HAP-1 (cell line): Measurements from ENCODE around the gene EBF3.

Experiments
- DNase-seq, 2 experiments: peaks; one replicate each; pipeline ENCODE4 v3.0.0-alpha.2; 2016 to 2020; ENCODE audit warnings: low spot score in 2 of 2
- H3K27me3 ChIP-seq: fragments of 250-450 bp; sonication (Bioruptor Pico); 2 replicates; pipeline ENCODE4 v1.5.1; 2020; ENCODE audit warnings: low read depth, mild to moderate bottlenecking, moderate library complexity
- H3K36me3 ChIP-seq: fragments of 250-450 bp; sonication (Bioruptor Pico); replicated peaks from 2 replicates; pipeline ENCODE4 v1.5.1; 2020; ENCODE audit warnings: mild to moderate bottlenecking
- H3K4me1 ChIP-seq: fragments of 250-450 bp; sonication (Bioruptor Pico); 2 replicates; pipeline ENCODE4 v1.5.1; 2020; ENCODE audit warnings: mild to moderate bottlenecking
- H3K4me3 ChIP-seq: fragments of 250-450 bp; sonication (Bioruptor Pico); 2 replicates; pipeline ENCODE4 v1.5.1; 2020; ENCODE audit warnings: mild to moderate bottlenecking, moderate library complexity
- H3K9me3 ChIP-seq: fragments of 250-450 bp; sonication (Bioruptor Pico); 2 replicates; pipeline ENCODE4 v1.5.1; 2020; ENCODE audit warnings: mild to moderate bottlenecking, moderate library complexity
- in situ Hi-C: fragments of 300-500 bp; cut with MboI; formaldehyde crosslinking; loops from 3 replicates; pipeline ENCODE4 v1.14.3; 2020; ENCODE audit warnings: low sequenced_read_pairs, inconsistent platforms, mixed read lengths

Gene EBF3

DNA sequence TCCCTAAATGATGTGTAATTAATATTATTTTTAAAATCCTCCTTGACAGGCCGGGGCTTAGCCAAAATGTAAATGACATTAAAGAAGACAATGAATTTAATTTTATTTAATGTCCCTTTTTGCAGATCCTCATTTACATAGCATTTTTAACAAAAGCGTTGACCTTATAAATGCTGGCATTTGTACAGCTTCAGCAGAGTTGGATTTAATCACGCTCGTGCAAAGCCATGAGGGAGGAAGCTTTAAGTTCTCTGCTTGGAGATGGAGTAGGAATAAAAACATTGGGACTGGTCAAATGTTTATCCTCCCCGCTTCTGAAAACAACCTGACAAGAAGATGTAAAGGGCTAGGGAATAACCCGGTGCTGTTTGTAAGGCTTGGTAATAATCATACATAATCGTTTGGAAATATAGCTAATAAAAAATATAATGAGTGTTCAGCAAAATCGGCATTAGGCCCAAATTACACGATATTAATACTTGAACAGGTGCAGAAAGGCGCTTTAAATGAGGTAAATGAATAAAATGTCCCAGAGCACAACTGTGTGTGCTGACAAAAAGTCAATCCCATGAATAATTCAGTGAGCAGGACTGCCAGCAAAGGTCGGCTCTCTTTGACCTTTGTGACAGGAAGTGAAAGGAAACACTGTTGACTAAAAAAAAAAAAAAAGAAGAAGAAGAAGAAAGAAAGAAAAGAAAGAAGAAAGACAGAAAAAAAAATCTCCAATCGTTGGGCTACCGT is 11.5 kb downstream of the EBF3 start:
- in situ Hi-C loops: loop anchor here (25.0 kb wide), 3 partner anchors 490 to 1815 kb away; partner anchors contain the start of genes MGMT and MKI67

GRCh38 chr10:129951970-129952265 is 12.2 kb downstream of the EBF3 start:
- Histone ChIP-seq H3K36me3 (no peaks in the 10 kb centered on the region), H3K27me3 (no peaks in the 10 kb centered on the region), H3K9me3 (no peaks in the 10 kb centered on the region), H3K4me3 (no peak overlapping the region), H3K4me1 (peaks cover 63% of the 10 kb centered on the region)
- in situ Hi-C loops: loop anchor here (25.0 kb wide), 3 partner anchors 490 to 1815 kb away; partner anchors contain the start of genes MGMT and MKI67
- no peak for DNase-seq

More for the DNA sequence above, 11.5 kb downstream of the EBF3 start:
- Histone ChIP-seq H3K27me3 (no peaks in the 10 kb centered on the region), H3K9me3 (no peaks in the 10 kb centered on the region), H3K4me1 (peaks cover 70% of the 10 kb centered on the region), H3K4me3 (no peak overlapping the region), H3K36me3 (peaks cover under 1% of the 10 kb centered on the region)
- DNase-seq: peak in 1 of 2 experiments; percentile 53

DNA sequence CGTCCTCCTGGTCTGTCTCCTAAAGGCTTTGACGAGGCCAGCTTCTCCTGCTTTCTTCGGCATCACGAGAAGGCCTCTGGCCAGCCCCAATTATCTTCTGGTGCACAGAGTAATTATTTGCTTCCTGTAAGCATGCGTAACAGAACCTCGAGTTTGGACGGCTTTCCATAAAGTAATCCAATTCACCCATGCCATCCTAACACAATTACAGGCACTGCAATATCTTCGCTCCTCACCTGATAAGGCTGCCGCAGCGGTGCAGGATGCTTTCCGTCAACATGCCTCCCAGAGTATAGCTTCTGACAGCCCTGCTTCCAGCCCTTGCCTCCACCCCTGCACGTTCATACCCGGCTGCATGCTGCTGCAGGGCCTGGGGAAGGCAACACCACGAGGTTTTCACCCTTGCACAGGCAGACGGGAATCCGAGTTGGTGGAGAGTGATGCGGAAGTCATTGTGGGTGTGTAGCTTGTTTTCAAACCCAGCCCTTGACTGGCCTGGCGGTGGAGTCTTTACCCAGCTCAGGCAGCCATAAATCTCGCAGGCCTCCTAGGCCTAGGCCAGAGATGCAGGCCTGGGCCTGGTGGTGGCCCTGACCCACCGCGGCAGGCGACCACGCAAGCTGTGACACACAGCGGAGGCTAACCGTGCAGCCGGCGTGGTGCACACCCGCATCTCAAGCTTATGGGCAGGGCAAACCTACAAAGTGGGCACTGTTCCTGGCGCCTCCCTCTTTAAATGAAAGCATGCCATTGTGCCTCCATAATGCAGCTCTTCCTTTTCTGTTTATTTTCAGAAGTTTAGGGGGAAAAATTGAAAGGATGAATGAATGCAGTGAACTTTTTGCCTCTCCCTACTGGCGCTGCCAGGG is 12.7 kb downstream of the EBF3 start:
- H3K9me3 ChIP-seq: no peaks in the 10 kb centered on the region
- H3K4me3 ChIP-seq: no peak overlapping the region
- no peaks in the 10 kb centered on the region for H3K27me3 ChIP-seq
- in situ Hi-C loops: loop anchor here (25.0 kb wide), 3 partner anchors 489 to 1814 kb away; partner anchors contain the start of genes MGMT and MKI67
- peaks cover 58% of the 10 kb centered on the region for H3K4me1 ChIP-seq
- H3K36me3 ChIP-seq: no peaks in the 10 kb centered on the region
- DNase-seq: no peak

GRCh38 chr10:129950676-129951075 is 13.4 kb downstream of the EBF3 start:
- H3K36me3 ChIP-seq: no peaks in the 10 kb centered on the region
- in situ Hi-C loops: loop anchor here (25.0 kb wide), 3 partner anchors 488 to 1813 kb away; partner anchors contain the start of genes MGMT and MKI67
- peaks cover 51% of the 10 kb centered on the region for H3K4me1 ChIP-seq
- no peak for DNase-seq
- H3K27me3 ChIP-seq: no peaks in the 10 kb centered on the region
- H3K9me3 ChIP-seq: no peaks in the 10 kb centered on the region
- H3K4me3 ChIP-seq: no peak overlapping the region

- H3K36me3 ChIP-seq: no peaks in the 10 kb centered on the region
- no peaks in the 10 kb centered on the region for H3K27me3 ChIP-seq
- no peak overlapping the region for H3K4me3 ChIP-seq
- in situ Hi-C loops: loop anchor here (25.0 kb wide), 3 partner anchors 488 to 1813 kb away; partner anchors contain the start of genes MGMT and MKI67
- no peaks in the 10 kb centered on the region for H3K9me3 ChIP-seq
- H3K4me1 ChIP-seq: peaks cover 44% of the 10 kb centered on the region
- peak; percentile 60 to 81 for DNase-seq
Observed at GRCh38 chr10:129949891-129950291, 14.2 kb downstream of the EBF3 start.

GRCh38 chr10:129949411-129949810 is 14.7 kb downstream of the EBF3 start:
- Histone ChIP-seq H3K27me3 (no peaks in the 10 kb centered on the region), H3K4me3 (no peak overlapping the region), H3K4me1 (peaks cover 39% of the 10 kb centered on the region), H3K9me3 (no peaks in the 10 kb centered on the region), H3K36me3 (no peaks in the 10 kb centered on the region)
- no peak for DNase-seq
- in situ Hi-C loops: no loop called here

DNA sequence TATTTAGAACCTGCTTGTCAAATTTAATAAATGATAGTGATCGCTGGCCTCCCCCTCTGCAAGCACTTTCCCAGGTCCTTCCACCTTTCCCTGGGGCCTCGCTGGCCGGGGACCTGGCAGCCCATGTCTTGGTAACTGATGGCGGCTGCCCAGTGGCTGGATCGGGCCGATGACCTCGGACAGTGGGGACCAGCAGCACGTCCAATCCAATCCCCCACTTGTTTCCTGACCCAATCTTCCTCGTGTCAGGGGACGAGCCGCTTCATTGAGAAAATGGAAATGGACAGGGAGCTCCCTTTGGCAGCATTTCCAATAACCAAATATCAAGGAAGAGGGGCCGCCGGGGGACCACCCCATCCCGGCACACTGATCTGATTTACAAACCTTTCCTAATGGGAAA is 17.2 kb downstream of the EBF3 start:
- Histone ChIP-seq H3K36me3 (no peaks in the 10 kb centered on the region), H3K27me3 (no peaks in the 10 kb centered on the region), H3K4me3 (no peak overlapping the region), H3K4me1 (peaks cover 14% of the 10 kb centered on the region), H3K9me3 (no peaks in the 10 kb centered on the region)
- DNase-seq: no peak
- in situ Hi-C loops: no loop called here

DNA sequence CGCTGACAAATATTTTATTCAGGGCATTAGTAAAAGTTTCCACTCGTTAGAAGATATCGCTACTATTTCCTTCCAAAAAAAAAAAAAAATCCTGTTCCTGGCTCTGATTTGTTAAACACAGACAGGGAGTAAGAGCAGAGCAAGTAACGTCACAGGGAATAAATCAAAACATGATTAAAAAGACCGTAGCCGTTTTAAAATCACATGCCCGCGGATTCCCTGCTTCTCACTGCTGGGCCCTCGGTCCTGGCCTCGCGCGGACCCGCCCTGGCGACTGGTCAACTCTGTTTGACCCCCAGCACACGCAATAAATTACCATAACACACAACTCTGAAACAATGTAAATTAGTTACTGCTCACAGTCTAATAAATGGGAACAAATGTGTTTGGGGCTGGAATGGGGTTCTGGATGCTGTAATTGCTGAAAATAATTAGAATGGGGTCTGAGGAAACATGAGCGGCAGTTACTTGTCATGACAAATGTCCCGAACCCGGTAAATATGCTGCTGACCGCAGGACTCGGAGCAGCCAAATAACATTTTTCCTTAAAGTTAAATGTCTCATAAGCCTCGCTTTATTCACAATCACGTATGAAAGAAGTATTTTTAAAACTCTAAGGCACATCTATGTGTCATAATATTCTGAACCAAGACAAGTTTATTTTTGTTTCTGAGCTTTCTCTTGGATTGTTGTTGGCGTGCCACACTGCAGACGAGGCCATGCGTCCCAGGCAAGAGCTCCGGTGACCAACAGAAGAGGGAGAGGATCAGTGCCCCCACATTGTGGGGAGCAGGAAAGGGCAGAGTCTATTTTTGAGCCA is 17.9 kb downstream of the EBF3 start:
- Histone ChIP-seq H3K9me3 (no peaks in the 10 kb centered on the region), H3K27me3 (no peaks in the 10 kb centered on the region), H3K4me1 (peaks cover 12% of the 10 kb centered on the region), H3K36me3 (no peaks in the 10 kb centered on the region), H3K4me3 (no peak overlapping the region)
- DNase-seq: no peak
- in situ Hi-C loops: no loop called here

GRCh38 chr10:129945526-129945925 is 18.5 kb downstream of the EBF3 start:
- no peak overlapping the region for H3K4me3 ChIP-seq
- in situ Hi-C loops: no loop called here
- DNase-seq: no peak
- H3K9me3 ChIP-seq: no peaks in the 10 kb centered on the region
- H3K27me3 ChIP-seq: no peaks in the 10 kb centered on the region
- H3K4me1 ChIP-seq: peaks cover 10% of the 10 kb centered on the region
- H3K36me3 ChIP-seq: no peaks in the 10 kb centered on the region

GRCh38 chr10:129945064-129945463 is 19.0 kb downstream of the EBF3 start:
- H3K4me3 ChIP-seq: no peak overlapping the region
- no peak for DNase-seq
- in situ Hi-C loops: no loop called here
- H3K27me3 ChIP-seq: no peaks in the 10 kb centered on the region
- H3K4me1 ChIP-seq: peaks cover 5% of the 10 kb centered on the region
- H3K9me3 ChIP-seq: no peaks in the 10 kb centered on the region
- H3K36me3 ChIP-seq: no peaks in the 10 kb centered on the region

DNA sequence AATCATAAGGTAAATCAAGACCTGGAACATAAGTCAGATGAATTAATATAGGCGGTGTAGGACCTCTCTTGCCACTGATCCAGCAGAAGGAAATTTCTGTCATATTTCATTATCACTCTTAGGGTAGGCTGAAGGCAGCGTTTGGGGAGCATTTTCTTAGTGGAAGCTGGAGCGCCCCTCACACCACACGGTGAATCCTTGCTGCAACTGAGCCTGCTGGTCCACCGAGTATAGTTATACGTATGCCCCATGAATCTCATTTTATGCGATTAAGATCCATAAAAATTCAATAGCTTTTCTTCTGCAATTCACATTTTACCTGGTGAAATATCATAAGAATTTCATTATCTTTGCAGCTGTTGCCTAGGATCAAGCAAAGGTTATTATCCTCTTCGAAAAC is 19.6 kb downstream of the EBF3 start:
- Histone ChIP-seq H3K36me3 (no peaks in the 10 kb centered on the region), H3K4me1 (peaks cover 1% of the 10 kb centered on the region; the same call in 1 of the 2 replicates), H3K27me3 (no peaks in the 10 kb centered on the region), H3K9me3 (no peaks in the 10 kb centered on the region), H3K4me3 (no peak overlapping the region)
- in situ Hi-C loops: no loop called here
- DNase-seq: no peak

DNA sequence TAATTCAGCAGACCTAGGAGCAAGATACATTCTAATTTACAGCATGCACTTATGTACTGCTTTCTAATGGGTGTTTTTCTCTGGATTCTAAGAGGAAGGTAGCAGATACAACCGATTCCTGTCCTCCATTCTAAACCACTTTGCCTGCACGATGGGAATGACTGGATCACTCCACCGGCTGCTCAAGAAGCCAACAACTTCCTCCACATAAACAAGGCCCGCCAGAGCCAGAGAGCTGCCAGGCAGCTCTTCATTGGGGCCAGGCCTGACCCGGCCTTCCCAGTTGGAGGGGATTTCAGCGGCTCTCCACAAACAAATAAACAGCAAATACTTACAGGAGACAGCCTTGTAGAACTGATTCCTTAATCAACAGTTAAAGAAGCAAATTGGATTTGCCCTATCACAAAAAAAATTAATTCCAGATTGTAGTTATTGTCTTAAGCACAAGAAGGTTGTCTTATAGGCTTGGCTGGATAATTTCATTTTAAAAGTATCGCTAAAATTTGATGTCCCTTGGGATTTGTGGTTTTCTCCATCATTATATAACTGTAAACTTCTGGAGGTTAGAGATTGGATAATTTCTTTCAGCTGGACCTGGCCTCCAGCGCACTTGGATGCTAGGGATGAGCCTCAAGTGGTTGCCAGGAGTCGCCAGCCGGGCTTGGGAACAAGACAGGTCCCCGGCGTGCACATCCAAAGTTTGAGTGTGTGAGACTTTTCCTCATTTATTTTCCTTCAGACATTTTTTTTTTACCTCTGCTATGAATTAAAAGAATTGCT is 20.9 kb downstream of the EBF3 start:
- no peaks in the 10 kb centered on the region for H3K9me3 ChIP-seq
- no peaks in the 10 kb centered on the region for H3K36me3 ChIP-seq
- no peaks in the 10 kb centered on the region for H3K4me1 ChIP-seq
- in situ Hi-C loops: no loop called here
- H3K4me3 ChIP-seq: no peak overlapping the region
- no peak for DNase-seq
- no peaks in the 10 kb centered on the region for H3K27me3 ChIP-seq

DNA sequence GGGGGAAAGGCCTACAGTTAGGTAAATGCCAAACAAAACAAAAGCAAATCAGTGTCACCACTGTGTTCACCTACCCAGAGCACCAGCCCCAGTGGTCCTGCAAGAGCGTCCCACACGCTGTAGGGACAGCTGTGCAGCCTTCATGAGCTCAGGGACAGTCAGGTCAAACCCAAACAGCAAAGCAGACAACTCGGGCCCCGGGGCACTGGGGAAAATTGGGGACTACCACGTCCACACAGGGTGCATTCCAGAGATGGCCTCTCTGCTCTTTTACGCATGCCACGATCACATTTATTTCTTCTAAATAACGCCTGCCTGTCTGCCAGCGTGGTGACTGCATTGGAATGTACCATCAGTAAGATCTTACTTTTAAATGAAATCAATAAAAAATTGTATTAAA is 21.7 kb downstream of the EBF3 start:
- Histone ChIP-seq H3K4me1 (no peaks in the 10 kb centered on the region), H3K4me3 (no peak overlapping the region), H3K27me3 (no peaks in the 10 kb centered on the region), H3K9me3 (no peaks in the 10 kb centered on the region), H3K36me3 (no peaks in the 10 kb centered on the region)
- no peak for DNase-seq
- in situ Hi-C loops: no loop called here
